GM19324 (cell line): ENCODE results near the gene WWC1.

Experiments used
- ATAC-seq: cut with Tn5 transposase; IDR thresholded peaks from one replicate; pipeline ENCODE4 v1.9.1; 2021; ENCODE audit warnings: mild to moderate bottlenecking, moderate library complexity; ENCODE audit not compliant: unreplicated experiment, low FRiP score

Gene WWC1

GRCh38 chr5:168401880-168402279, 110.4 kb downstream of the WWC1 start:
- no peak for ATAC-seq

- ATAC-seq: no peak
These were observed 112.9 kb downstream of the WWC1 start for GRCh38 chr5:168404365-168404764.

GRCh38 chr5:168407211-168407610, 115.8 kb downstream of the WWC1 start:
- no peak for ATAC-seq

- ATAC-seq: no peak
These were observed 117.3 kb downstream of the WWC1 start for GRCh38 chr5:168408561-168409305.

DNA sequence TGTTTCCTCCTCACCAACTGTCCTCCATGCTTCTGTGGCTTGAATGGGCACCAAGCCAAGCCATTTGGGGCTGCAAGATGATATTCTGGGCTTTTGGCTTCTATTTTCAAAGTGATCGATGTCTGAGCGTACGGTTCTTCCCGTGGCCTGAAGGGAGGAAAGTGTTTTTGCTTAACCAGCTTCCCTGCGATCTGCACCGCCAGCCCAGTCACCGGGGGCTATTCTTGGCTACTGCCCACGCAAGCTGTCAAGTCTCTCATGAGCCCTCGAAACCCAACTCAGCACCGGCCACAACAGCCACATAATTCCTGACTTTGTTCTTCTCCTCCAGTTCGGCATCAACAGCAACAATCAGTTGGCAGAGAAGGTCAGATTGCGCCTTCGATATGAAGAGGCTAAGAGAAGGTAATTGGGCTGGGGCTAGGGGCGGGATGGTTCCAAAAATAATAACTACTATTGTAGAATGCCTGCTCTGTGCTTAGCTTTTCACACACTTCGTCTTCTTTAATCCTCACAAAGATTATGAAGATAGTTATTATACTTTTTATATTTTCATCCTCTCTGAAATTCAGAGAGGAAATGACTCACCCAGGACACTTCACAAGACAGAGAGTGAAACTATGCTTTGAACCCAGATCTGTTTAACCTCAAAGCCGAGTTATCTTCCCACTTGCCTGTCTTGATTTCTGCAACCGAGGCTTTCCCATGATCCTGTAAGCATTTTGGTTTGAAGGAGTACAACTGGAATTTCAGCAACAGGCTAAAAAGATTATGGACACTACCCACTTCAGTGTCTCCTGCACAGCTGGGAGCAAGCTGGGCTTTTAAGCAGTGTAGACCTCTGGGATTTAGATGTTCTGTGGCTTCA, 118.4 kb downstream of the WWC1 start:
- no peak for ATAC-seq

DNA sequence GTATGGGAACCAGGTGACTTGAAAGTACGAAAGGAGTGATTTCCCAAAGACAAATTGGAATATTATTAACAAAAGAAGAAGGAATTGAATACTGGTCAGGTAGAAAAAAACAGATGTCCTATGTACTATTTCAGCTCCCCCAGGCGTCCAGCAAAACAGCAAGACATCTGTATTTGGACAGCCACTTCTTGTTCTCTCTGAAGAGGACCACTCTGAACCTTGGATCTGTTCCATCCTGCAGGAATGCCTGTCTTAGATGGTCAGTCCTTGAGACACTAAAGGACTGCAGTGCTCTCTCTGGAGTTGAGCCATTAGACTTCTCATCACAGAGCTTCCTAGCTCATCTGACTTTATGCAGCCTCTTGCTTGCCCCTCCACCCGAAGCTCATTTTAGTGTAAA, 120.4 kb downstream of the WWC1 start:
- ATAC-seq: no peak

- ATAC-seq: no peak
These were observed 121.6 kb downstream of the WWC1 start for GRCh38 chr5:168413062-168413461.

- ATAC-seq: no peak
These were observed 122.2 kb downstream of the WWC1 start for GRCh38 chr5:168413596-168413995.

- ATAC-seq: no peak
These were observed 124.0 kb downstream of the WWC1 start for GRCh38 chr5:168415401-168415800.

DNA sequence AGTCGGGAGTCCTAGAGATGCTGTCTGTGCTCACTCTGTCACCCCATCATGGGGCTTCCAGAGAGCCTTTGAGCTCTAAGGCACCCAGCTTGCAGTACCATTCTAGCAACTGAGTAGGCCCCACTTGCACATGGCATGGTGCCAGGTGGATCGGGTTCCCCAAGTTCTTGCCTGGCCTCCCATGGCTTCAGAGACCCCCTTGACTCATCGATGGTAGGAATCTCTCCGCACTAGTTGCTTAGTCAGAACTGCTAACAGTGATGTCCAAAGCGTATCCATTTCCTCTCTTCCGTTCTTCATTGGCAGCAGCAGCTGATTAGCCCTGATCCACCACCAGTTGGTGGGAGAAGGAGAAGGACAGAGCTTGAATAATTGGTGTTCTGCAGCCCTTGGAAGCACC, 124.5 kb downstream of the WWC1 start:
- ATAC-seq: no peak

GRCh38 chr5:168417731-168418429, 126.4 kb downstream of the WWC1 start:
- no peak for ATAC-seq

DNA sequence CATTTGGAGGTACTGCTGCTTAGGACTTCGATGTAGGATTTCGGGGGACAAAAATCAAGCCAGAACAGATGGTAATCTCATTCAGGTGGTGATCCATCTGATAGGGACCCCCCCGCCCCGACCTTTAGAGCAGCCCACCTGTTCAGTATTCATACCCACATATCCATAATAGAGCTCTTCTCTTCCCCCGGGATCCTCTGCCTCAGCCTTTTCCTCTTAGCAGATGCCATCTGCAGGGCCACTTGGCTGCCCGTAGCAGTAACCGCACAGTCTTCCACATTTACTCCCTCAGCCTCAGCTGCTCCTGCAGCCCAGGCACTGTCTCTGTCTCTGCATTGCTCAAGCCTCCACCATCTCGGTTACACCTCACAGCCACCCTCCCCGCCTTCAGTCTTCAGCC, 129.0 kb downstream of the WWC1 start:
- ATAC-seq: no peak

DNA sequence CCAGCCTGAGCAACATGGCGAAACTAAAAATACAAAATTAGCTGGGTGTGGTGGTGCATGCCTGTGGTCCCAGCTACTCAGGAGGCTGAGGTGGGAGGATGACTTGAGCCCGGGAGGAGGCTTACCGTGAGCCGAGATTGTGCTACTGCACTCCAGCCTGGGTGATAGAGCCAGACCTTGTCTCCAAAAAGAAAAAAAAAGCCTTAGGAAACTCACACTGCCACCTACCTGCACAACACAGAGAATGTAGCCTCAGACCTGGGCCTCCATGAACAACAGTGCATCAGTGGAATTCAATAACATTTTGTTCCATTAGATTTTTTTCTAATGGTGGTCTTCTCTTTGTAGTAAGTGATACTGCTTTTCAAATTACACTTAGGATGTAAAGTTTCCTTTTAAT, 131.0 kb downstream of the WWC1 start:
- no peak for ATAC-seq

GRCh38 chr5:168423478-168423877, 132.0 kb downstream of the WWC1 start:
- no peak for ATAC-seq

GRCh38 chr5:168423971-168424370, 132.5 kb downstream of the WWC1 start:
- no peak for ATAC-seq

- no peak for ATAC-seq
These were observed 133.3 kb downstream of the WWC1 start for GRCh38 chr5:168424594-168425323.

DNA sequence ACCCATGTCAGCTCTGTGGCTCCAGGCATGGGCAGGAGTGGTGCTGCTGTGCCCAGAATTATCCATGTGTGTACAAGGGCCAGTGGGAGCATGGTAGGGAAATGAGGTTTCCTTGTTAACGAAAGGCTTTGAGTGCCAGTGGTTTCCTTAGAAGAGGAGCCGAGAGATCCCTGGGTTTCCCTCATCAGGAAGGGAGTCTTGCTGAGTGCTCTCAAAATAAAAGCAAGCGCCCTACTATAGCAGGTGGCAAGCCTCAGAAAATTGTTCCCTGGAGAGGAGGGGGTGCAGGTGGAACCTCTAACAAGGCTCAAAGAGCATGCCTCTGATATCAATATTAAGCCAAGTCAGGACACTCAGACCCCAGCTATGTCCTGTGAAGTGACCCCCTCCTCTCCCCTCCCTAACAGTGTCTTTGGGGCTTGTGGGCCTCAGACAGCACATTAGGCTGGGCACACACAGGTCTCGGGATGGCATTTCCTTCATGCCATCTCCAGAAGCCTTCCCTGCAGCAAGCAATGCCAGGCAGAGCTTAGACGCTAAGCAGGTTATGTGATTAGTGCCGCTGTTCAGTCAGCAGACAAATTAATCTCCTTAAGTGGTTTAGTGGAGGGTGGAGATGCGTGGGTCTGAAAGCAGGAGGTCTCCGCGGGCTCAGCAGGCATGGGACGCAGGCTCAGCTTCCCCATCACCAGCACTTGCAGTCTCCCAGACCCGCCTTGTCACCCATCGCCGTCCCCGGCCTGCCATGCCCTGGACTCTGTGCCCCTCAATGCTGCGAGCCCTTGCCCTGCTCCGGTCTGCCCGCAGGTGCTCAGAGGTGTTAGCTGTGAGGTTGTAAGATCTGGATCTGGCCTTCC, 134.8 kb downstream of the WWC1 start:
- ATAC-seq: no peak

GRCh38 chr5:168426864-168427172, 135.4 kb downstream of the WWC1 start:
- no peak for ATAC-seq

- ATAC-seq: no peak
These were observed 135.8 kb downstream of the WWC1 start for GRCh38 chr5:168427224-168427623.

DNA sequence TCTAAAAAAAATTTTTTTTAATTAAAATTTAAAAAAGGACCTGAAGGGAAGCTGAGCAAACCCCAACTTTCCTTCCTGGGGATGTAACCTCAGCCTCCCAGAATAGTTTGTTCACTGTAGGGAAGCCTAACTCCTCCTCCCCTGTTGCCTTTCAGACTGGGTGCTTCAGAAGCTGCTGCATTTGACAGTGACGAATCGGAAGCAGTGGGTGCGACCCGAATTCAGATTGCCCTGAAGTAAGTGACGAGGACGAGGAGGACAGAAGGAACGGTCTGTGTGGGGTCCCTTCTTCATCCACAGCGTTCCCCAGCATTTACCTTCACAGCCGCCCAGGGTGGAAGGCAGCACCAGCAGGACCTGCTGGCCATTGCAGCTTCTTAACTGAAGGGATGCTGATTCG, 137.1 kb downstream of the WWC1 start:
- ATAC-seq: no peak
